OCI-LY1 (cell line): ENCODE data around the gene ABHD4.

Experiments
- CTCF ChIP-seq: fragments of 200-600 bp; sonication (generic), shearing (Covaris generic); IDR thresholded peaks from 2 replicates; pipeline ENCODE4 v1.5.1; 2017; ENCODE audit warnings: mild to moderate bottlenecking, antibody characterized with exemption, low read length, moderate library complexity, mixed read lengths
- EZH2 ChIP-seq: fragments of 200-600 bp; sonication (generic), shearing (Covaris generic); IDR thresholded peaks from 2 replicates; pipeline ENCODE4 v1.8.0; 2017; ENCODE audit warnings: borderline replicate concordance, mixed run types, mild to moderate bottlenecking, antibody characterized with exemption, low read length, moderate library complexity, mixed read lengths

- no peak for TF ChIP-seq CTCF
- no peak for TF ChIP-seq EZH2
These were observed 45.3 kb upstream of the ABHD4 start for GRCh38 chr14:22552827-22553076.
